Astrocyte of the spinal cord (primary cell): ENCODE measurements around the gene ZKSCAN5.
"Not testable (repeated sequence)": the region's sequence is repeated elsewhere in the genome, so short reads cannot be mapped to it uniquely, and the experiment has no call there.

Experiments
- DNase-seq: peaks from one replicate; pipeline ENCODE4 v3.0.0; 2011; ENCODE audit warnings: low read depth, low spot score
- H3K4me3 ChIP-seq: 2 replicates; pipeline ENCODE4 v1.5.1; 2011; ENCODE audit warnings: low read depth, mild to moderate bottlenecking, low read length, moderate library complexity
- in situ Hi-C: cut with HindIII; loops from 2 replicates; pipeline ENCODE4 v1.10.0; 2017; ENCODE audit warnings: low sequenced_read_pairs
- TF ChIP-seq, protein P1 (sequence below): IDR thresholded peaks from 2 replicates; pipeline ENCODE4 v1.5.1; 2012; ENCODE audit warnings: low read depth, mild to moderate bottlenecking, low read length, inconsistent platforms

The ZKSCAN5 gene

GRCh38 chr7:99571768-99572167 lies 67.3 kb downstream of the ZKSCAN5 start:
- TF ChIP-seq, protein P1, sequence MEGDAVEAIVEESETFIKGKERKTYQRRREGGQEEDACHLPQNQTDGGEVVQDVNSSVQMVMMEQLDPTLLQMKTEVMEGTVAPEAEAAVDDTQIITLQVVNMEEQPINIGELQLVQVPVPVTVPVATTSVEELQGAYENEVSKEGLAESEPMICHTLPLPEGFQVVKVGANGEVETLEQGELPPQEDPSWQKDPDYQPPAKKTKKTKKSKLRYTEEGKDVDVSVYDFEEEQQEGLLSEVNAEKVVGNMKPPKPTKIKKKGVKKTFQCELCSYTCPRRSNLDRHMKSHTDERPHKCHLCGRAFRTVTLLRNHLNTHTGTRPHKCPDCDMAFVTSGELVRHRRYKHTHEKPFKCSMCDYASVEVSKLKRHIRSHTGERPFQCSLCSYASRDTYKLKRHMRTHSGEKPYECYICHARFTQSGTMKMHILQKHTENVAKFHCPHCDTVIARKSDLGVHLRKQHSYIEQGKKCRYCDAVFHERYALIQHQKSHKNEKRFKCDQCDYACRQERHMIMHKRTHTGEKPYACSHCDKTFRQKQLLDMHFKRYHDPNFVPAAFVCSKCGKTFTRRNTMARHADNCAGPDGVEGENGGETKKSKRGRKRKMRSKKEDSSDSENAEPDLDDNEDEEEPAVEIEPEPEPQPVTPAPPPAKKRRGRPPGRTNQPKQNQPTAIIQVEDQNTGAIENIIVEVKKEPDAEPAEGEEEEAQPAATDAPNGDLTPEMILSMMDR: no peak
- H3K4me3 ChIP-seq: no peak overlapping the region
- no peak for DNase-seq
- in situ Hi-C loops: no loop called here

GRCh38 chr7:99573257-99573656 lies 68.8 kb downstream of the ZKSCAN5 start:
- in situ Hi-C loops: no loop called here
- no peak for DNase-seq
- H3K4me3 ChIP-seq: no peak overlapping the region
- TF ChIP-seq, protein P1: no peak

- H3K4me3 ChIP-seq: no peak overlapping the region
- no peak for DNase-seq
- in situ Hi-C loops: no loop called here
- TF ChIP-seq, protein P1: no peak
Observed at GRCh38 chr7:99576251-99576650, 71.8 kb downstream of the ZKSCAN5 start.

DNA sequence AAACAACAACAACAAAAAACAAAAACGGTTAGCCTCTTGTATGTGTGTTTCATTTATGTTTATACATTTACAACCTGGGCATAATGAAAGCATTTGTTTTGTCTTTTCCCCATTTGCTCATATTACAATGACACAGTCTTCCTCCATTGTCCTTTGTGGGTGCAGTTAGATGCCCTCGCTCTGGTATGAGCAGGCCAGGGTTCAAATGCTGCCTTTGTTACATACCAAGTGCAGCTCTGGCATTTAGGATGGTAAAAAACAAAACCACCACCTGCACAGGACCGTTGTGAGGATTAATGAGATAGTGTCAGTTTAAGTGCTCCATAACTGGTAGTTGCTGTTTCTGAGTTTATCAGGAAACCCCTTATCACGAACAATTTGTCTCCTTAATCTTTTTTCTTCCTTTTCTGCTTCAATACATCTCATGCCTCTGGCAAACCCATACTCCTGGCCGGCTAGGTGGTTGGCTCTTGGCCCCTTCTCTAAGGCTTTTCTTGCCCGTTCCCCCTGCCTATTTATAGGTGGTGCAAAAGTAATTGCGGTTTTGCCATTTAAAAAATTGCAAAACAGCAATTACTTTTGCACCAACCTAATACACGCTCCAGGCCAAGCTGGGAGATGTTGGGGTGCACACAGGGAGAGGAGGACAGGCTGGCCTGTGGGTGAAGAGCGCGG lies 75.0 kb downstream of the ZKSCAN5 start:
- TF ChIP-seq, protein P1: no peak
- in situ Hi-C loops: no loop called here

DNA sequence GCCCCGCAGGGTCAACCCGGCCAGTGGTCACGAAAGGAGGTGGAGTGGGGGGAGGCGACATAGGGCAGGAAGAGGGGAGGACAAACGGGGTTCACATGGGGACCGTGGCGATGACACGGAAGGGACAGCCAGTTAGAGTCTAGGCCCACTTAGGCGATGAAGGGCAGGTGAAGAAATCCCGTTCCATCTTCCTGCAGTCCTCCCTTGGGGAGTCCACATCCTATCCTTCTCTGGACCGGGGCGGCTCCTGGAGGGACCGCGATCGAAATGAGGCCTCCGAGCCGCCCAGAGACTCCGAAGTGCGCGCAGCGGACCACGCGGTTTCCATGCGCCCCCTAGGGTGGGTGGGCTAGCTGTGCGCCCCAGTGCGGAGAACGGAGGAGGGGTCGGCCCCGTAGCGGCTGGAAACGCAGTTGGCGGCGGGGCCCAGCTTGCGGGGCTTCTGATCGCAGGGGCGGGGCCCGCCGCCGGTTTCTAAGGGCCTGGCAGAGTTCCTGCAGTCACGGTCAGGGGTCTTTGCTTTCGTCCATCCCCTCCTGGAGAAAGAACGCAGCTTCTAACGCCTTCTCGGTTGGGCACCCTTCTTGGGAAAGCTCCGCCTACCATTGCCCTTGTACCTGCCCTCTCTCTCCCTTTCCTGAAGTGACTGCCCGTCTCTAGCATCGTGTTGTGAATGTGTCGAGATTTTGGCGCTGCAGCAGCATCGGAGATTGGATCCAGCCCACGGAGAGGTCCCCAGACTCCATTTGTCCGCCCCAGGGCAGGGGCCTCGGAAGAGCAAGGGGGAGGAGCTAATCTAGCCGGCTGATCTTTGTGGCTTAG lies 75.7 kb downstream of the ZKSCAN5 start:
- H3K4me3 ChIP-seq: peak overlapping the region; percentile 54
- TF ChIP-seq, protein P1: peak; percentile 60
- DNase-seq: peak; percentile 39
- in situ Hi-C loops: no loop called here

More for the DNA sequence above, 75.0 kb downstream of the ZKSCAN5 start:
- DNase-seq: no peak
- peak overlapping the region; percentile 54 for H3K4me3 ChIP-seq

GRCh38 chr7:99580778-99581332 lies 76.4 kb downstream of the ZKSCAN5 start:
- peak overlapping the region; percentile 54 for H3K4me3 ChIP-seq
- DNase-seq, in situ Hi-C loops: not testable (repeated sequence)
